NCI-H1694 (cell line): ENCODE data around the gene ATP6V0E2.

Experiments used
- DNase-seq: peaks from one replicate; lab custom pipeline; 2025; lab: John Stamatoyannopoulos, UW

Gene ATP6V0E2

DNA sequence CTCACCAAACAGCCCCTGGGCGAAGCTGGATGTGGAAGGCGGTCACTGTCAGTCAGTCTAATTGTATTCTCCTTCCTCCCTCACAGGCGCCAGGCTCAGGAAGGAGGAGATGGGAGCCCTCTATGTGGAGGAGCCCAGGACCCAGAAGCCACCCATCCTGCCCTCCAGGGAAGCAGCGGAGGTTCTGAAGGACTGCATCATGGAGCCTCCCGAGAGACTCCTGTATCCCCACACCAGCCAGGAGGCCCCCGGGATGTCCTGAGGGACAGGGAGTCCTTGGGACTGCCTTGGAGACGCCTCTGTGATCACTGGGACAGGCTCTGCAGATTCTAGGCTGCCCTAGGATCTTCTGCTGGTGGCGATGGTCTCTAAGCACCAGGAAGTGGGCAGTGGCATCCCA, 9.7 kb upstream of the ATP6V0E2 start:
- DNase-seq = no peak

GRCh38 chr7:149864751-149865150, 9.0 kb upstream of the ATP6V0E2 start:
- DNase-seq = no peak

- no peak for DNase-seq
These were observed 8.3 kb upstream of the ATP6V0E2 start for GRCh38 chr7:149865437-149865836.

GRCh38 chr7:149866139-149866778, 7.5 kb upstream of the ATP6V0E2 start:
- DNase-seq = no peak

- DNase-seq = no peak
These were observed 6.9 kb upstream of the ATP6V0E2 start for GRCh38 chr7:149866779-149867447.

- DNase-seq = no peak
These were observed 5.8 kb upstream of the ATP6V0E2 start for GRCh38 chr7:149867762-149868622.

DNA sequence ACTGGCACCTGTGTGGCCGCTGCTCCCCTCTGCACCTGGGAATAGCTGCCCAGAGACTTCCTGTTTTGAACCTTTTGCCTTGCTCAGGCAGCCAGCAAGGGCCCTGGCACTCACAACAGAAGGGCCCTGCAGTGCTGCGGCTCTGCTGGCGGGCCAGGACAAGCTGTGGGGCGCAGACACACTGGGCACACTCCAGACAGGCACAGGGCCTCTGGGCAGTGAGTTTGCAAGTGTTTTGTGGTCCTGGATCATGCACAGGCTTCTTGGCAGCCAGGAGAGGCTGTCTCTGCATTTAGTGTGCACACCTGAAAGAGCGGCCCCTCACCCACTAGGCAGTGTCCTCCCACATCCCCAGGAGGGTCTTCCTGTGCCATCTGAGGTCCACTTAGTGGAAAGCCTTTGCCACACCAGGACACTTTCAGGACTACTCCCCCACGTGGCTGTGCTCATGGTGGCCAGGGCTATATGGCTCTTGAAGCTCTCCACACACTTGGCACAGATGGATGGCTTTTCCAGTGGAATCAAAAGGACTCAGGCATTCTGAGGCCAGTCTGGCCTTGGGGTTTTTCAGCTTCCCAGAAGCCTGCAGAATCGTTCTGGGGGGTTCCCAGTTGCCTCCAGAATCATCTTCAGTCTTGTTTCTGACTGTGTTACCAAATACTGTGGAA, 5.0 kb upstream of the ATP6V0E2 start:
- no peak for DNase-seq

GRCh38 chr7:149869291-149869650, 4.5 kb upstream of the ATP6V0E2 start:
- DNase-seq = no peak

GRCh38 chr7:149869867-149870266, 3.9 kb upstream of the ATP6V0E2 start:
- DNase-seq = no peak

GRCh38 chr7:149870274-149870673, 3.5 kb upstream of the ATP6V0E2 start:
- no peak for DNase-seq

DNA sequence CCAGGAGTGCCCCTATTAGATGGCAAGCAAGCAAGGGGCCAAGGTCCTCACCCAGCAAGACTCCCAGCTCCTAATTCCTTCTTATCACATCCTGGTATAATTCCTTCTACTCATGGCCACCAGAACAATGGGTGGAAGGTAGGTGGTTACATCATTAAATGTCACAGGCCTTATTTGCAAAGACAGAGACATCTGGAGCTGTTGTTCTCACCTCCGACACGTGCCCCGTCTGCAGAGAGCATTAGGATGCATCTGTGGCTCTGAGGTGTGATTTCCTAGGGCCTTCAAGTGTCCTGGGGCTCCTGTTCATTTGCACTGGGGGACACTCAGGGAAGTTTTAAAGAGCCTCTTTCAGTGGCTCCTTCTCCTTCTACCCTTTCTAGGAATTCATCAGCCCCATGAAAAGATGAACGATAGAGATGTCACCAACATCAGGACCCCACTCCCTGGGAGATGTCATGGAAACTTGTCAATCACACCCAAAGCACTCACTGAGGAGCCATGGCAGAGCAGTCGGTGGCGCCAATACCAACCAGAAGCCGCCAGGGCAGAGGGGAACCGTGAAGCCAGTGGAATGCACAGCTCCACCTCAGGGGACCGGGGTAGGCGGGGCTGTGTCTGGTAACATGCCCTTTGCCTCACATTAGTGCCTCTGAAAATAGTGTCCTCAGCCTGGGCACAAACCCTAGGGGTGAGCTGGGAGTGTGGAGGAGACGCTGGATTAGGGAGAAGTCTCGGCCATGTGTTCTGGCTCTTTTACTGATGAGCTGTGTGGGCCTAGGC, 2.9 kb upstream of the ATP6V0E2 start:
- no peak for DNase-seq

- no peak for DNase-seq
These were observed 2.2 kb upstream of the ATP6V0E2 start for GRCh38 chr7:149871576-149871975.

- no peak for DNase-seq
These were observed 1.2 kb upstream of the ATP6V0E2 start for GRCh38 chr7:149872419-149873073.

DNA sequence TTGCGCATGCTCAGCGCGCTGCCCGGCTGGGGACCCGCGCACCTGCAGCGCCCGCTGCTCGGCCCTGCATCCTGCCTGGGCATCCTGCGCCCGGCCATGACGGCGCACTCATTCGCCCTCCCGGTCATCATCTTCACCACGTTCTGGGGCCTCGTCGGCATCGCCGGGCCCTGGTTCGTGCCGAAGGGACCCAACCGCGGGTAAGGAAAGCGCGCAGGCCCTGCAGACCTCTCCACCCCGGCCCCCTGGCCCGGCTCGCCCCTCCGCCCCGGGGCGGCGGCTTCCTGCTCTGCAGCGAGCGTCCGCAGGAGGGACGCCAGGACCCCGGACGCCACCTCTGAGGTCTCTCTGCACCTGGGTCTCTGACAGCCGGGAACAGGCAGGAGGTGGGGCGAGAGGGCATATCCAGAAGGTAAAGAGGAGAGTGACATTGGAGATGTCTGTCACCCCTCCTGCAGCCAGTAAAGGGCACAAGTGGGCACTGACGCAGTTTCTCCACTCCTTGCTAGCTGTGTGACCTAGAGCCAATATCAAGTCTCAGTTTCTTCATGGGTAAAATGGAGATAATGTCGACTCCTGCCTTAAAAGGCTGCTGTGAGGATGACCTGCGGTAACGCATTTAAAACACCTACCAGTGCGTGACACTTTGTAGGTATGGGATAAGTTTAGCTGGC, 338 bp downstream of the ATP6V0E2 start:
- no peak for DNase-seq

GRCh38 chr7:149874644-149875028, 867 bp downstream of the ATP6V0E2 start:
- no peak for DNase-seq

GRCh38 chr7:149875396-149875795, 1.6 kb downstream of the ATP6V0E2 start:
- no peak for DNase-seq

- no peak for DNase-seq
These were observed 4.2 kb downstream of the ATP6V0E2 start for GRCh38 chr7:149877890-149878522.

DNA sequence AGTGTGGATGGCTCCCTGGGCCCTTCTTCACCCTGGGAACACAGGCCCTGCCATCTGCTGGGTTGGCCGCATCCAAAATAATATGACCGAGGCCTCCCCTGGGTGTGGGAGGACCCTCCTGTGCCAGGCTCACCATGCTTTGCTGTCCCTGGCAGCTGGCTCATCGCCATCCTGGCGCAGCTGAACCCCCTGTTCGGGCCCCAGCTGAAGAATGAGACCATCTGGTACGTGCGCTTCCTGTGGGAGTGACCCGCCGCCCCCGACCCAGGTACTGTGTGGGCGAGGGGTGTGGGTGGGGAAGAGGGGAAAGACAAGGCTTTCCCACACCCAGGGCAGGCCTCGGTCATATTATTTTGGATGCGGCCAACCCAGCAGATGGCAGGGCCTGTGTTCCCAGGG, 4.8 kb downstream of the ATP6V0E2 start:
- DNase-seq = peak; percentile 79

- DNase-seq = no peak
These were observed 5.5 kb downstream of the ATP6V0E2 start for GRCh38 chr7:149879271-149879743.
